Epidermal melanocyte (primary cell): ENCODE data around the gene THBS2.
"Not testable (repeated sequence)": the region's sequence is repeated elsewhere in the genome, so short reads cannot be mapped to it uniquely, and the experiment has no call there.

Source experiments
- DNase-seq: peaks from one replicate; pipeline ENCODE4 v3.0.0; 2011; ENCODE audit warnings: low spot score; ENCODE audit not compliant: insufficient read length

The THBS2 gene

GRCh38 chr6:169253337-169254238 is at the start of gene THBS2:
THBS2 (minus strand) TSS chr6:169253846; CDS start chr6:169250784, 3,062 bp downstream.
- peak; percentile 47 for DNase-seq

- DNase-seq = no peak
Measured at GRCh38 chr6:169302716-169303115, 49.1 kb upstream of the THBS2 start.

GRCh38 chr6:169302255-169302654 is 48.6 kb upstream of the THBS2 start:
- no peak for DNase-seq

- DNase-seq = no peak
Measured at GRCh38 chr6:169300916-169301315, 47.3 kb upstream of the THBS2 start.

- DNase-seq = not testable (repeated sequence)
Measured at GRCh38 chr6:169298626-169299025, 45.0 kb upstream of the THBS2 start.

GRCh38 chr6:169296622-169297021 is 43.0 kb upstream of the THBS2 start:
- no peak for DNase-seq

- DNase-seq = no peak
Measured at GRCh38 chr6:169296170-169296569, 42.5 kb upstream of the THBS2 start.

- no peak for DNase-seq
Measured at GRCh38 chr6:169293196-169293595, 39.5 kb upstream of the THBS2 start.

- DNase-seq = no peak
Measured at GRCh38 chr6:169292338-169293124, 38.9 kb upstream of the THBS2 start.

- no peak for DNase-seq
Measured at GRCh38 chr6:169291646-169292337, 38.1 kb upstream of the THBS2 start.

GRCh38 chr6:169291148-169291547 is 37.5 kb upstream of the THBS2 start:
- no peak for DNase-seq

GRCh38 chr6:169289619-169290339 is 36.1 kb upstream of the THBS2 start:
- DNase-seq = no peak

GRCh38 chr6:169289257-169289618 is 35.6 kb upstream of the THBS2 start:
- DNase-seq = no peak

- DNase-seq = no peak
Measured at GRCh38 chr6:169288591-169288990, 34.9 kb upstream of the THBS2 start.

- no peak for DNase-seq
Measured at GRCh38 chr6:169287675-169288074, 34.0 kb upstream of the THBS2 start.

GRCh38 chr6:169286961-169287360 is 33.3 kb upstream of the THBS2 start:
- no peak for DNase-seq

- DNase-seq = no peak
Measured at GRCh38 chr6:169285165-169285564, 31.5 kb upstream of the THBS2 start.

GRCh38 chr6:169283924-169284323 is 30.3 kb upstream of the THBS2 start:
- DNase-seq = no peak

GRCh38 chr6:169282043-169282442 is 28.4 kb upstream of the THBS2 start:
- no peak for DNase-seq

GRCh38 chr6:169277619-169278018 is 24.0 kb upstream of the THBS2 start:
- no peak for DNase-seq

- DNase-seq = no peak
Measured at GRCh38 chr6:169274781-169275180, 21.1 kb upstream of the THBS2 start.
